Activated CD8-positive, alpha-beta T cell treated with anti-CD3 and anti-CD28 coated beads, Interleukin-2, amount 10 ng/mL, durations not matched to agents 7 days and 5 days (primary cell): ENCODE results near the gene CDH13. TPM values are rescaled to one million over a fixed set of nuclear protein-coding genes. Genes with fewer than 3 reads are reported as not detected.

ENCODE experiments used
- ATAC-seq: fragments of 150-1000 bp; cut with Tn5 transposase; one replicate; pipeline ENCODE4 v1.10.0; 2021; ENCODE audit warnings: moderate library complexity
- CTCF ChIA-PET: fragments of 350-600 bp; sonication (Branson Sonifier 250); formaldehyde crosslinking; loops from one replicate; lab custom pipeline; 2021; ENCODE audit warnings: antibody characterized with exemption; lab: Charles Lee
- POLR2A ChIA-PET: fragments of 350-600 bp; sonication (Branson Sonifier 250); formaldehyde crosslinking; loops from one replicate; lab custom pipeline; 2021; ENCODE audit warnings: antibody characterized with exemption; lab: Charles Lee
- DNase-seq: peaks from one replicate; pipeline ENCODE4 v3.0.0-alpha.2; 2020
- H3K27ac Mint-ChIP-seq: one replicate; pipeline ENCODE4 v1.8.0; 2021; ENCODE audit warnings: mild to moderate bottlenecking, mixed read lengths
- H3K27me3 Mint-ChIP-seq: one replicate; pipeline ENCODE4 v1.8.0; 2021; ENCODE audit warnings: low read depth, mixed read lengths
- H3K36me3 Mint-ChIP-seq: one replicate; pipeline ENCODE4 v1.8.0; 2021; ENCODE audit warnings: low read depth, mixed read lengths
- H3K4me1 Mint-ChIP-seq: one replicate; pipeline ENCODE4 v1.8.0; 2021; ENCODE audit warnings: low read depth, mixed read lengths
- H3K4me3 Mint-ChIP-seq: one replicate; pipeline ENCODE4 v1.8.0; 2021; ENCODE audit warnings: mild to moderate bottlenecking, mixed read lengths
- H3K9me3 Mint-ChIP-seq: one replicate; pipeline ENCODE4 v1.8.0; 2022; ENCODE audit warnings: mixed read lengths; ENCODE audit not compliant: insufficient read depth
- total RNA-seq, 2 experiments: library from RNA; stranded (reverse); gene quantifications; one replicate each; pipeline ENCODE4 v1.2.3, GENCODE V29; 2021

Gene CDH13
- total RNA-seq, 2 experiments from 2014 or later, result not detected

DNA sequence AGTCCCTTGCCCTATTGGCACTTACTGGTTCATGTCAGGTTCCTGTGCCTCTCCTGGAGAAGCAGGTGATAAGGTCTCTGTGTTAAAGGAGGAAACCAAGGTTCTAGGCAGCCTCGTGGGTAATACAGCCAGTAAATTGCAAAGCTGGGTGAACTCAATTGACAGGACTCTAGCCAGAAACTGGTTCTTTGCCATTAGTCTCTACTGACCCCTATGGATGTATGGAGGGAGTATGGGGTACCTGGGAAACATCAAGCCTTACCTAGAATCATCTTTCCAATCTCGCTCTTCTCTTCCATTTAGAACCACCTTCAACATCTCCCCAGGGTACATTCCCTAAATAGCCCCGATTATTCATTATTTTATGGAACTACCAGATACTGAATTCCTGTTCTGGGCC is 169.3 kb downstream of the CDH13 start:
- no peak overlapping the region for H3K27ac Mint-ChIP-seq
- H3K9me3 Mint-ChIP-seq, result no peaks in the 10 kb centered on the region
- ATAC-seq, result no peak
- no peaks in the 10 kb centered on the region for H3K4me1 Mint-ChIP-seq
- ChIA-PET POLR2A (no interaction called here), CTCF (no interaction called here)
- DNase-seq, result no peak
- peaks cover 4% of the 10 kb centered on the region for H3K27me3 Mint-ChIP-seq
- H3K36me3 Mint-ChIP-seq, result no peaks in the 10 kb centered on the region
- no peak overlapping the region for H3K4me3 Mint-ChIP-seq

DNA sequence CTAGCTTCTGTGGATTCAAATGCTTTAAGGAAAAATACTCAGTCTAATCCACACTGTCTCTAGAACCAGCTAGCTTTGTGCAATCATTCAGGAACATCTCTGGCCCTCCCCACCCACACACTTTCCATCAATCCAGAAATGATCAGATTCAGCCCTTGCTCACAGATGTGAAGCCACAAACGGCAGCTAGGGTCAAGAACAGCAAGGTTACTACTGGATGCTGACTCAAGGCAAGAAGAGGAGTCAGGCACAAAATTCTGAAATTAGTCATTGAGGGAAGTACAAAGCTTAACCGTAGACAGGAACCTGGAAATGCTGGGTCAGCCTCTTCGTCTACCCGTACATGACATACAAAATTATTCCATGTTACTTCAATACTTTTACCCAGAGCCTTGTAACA is 174.6 kb downstream of the CDH13 start:
- H3K36me3 Mint-ChIP-seq, result no peaks in the 10 kb centered on the region
- ChIA-PET POLR2A (no interaction called here), CTCF (no interaction called here)
- DNase-seq (no peak), ATAC-seq (no peak)
- no peak overlapping the region for H3K27ac Mint-ChIP-seq
- H3K4me1 Mint-ChIP-seq, result no peaks in the 10 kb centered on the region
- no peak overlapping the region for H3K4me3 Mint-ChIP-seq
- H3K9me3 Mint-ChIP-seq, result no peaks in the 10 kb centered on the region
- peaks cover 16% of the 10 kb centered on the region for H3K27me3 Mint-ChIP-seq

DNA sequence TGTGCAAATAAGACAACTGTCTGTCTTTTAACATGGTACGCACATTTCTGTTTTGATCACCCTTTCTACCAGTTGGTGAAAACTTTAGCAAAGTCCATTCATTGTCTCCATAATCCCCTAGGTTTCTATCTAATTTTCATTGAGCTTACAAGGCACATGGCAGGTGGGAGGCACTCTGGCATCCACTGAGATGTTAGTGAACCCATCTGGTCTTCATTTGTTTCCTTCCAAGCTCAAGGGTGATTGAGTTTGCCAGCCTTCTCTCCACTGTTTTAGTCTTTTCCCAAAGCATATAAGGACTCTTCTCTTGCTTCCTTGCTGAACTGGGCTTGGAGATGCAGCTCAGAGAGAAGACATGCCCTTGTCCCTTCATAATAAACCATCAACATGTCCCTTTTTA is 179.1 kb downstream of the CDH13 start:
- DNase-seq (no peak), ATAC-seq (no peak)
- H3K4me1 Mint-ChIP-seq, result no peaks in the 10 kb centered on the region
- H3K36me3 Mint-ChIP-seq, result no peaks in the 10 kb centered on the region
- ChIA-PET POLR2A (no interaction called here), CTCF (no interaction called here)
- no peak overlapping the region for H3K4me3 Mint-ChIP-seq
- peaks cover 25% of the 10 kb centered on the region for H3K27me3 Mint-ChIP-seq
- no peak overlapping the region for H3K27ac Mint-ChIP-seq
- no peaks in the 10 kb centered on the region for H3K9me3 Mint-ChIP-seq

DNA sequence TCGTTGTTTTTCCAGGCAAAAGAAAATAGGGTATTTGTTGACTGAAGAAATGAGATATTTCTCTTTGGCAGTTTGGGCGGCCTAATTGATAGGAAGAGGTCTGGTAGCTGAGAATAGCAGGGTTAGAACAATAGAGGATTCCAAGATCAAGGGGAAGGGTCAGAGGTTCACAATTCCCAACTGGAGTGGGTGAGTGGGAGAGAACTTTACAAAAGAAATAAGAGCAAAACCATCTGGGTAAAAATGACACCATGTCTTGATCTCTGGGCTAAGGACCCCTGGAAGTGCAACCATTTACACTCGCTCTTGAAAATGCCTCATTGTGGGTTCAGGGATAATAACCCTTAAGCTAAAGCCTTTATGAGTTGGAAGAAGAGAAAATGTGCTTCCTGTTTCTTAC is 180.5 kb downstream of the CDH13 start:
- no peak overlapping the region for H3K27ac Mint-ChIP-seq
- POLR2A ChIA-PET, result interaction anchor here (1.6 kb wide), 1 partner anchor 28 kb away, joined by 3 read pairs; no protein-coding TSS in a partner anchor
- H3K27me3 Mint-ChIP-seq, result peaks cover 25% of the 10 kb centered on the region
- ATAC-seq (no peak), DNase-seq (no peak)
- H3K36me3 Mint-ChIP-seq, result no peaks in the 10 kb centered on the region
- no peaks in the 10 kb centered on the region for H3K9me3 Mint-ChIP-seq
- CTCF ChIA-PET, result no interaction called here
- H3K4me1 Mint-ChIP-seq, result no peaks in the 10 kb centered on the region
- H3K4me3 Mint-ChIP-seq, result no peak overlapping the region

DNA sequence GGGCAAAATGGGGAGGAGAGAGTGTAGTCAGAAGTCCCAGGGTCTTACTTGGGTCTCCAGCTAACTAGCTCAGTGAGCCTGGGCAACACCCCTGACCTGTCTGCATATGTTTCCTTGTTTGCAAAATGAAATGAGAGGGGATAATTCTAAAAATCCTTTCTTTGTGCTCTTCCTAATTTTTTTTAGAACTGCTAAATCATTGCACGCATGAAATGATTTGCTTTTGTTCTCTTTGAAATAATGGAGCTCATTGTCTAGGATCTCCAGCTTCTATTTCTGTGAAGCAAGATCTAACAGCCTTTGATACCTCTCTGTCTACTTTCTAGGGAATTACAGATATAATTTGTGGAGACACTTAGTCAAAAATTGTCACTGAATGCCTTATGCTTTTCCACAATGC is 181.3 kb downstream of the CDH13 start:
- no peak for ATAC-seq
- Mint-ChIP-seq H3K36me3 (no peaks in the 10 kb centered on the region), H3K27me3 (peaks cover 27% of the 10 kb centered on the region), H3K9me3 (no peaks in the 10 kb centered on the region), H3K4me3 (no peak overlapping the region), H3K27ac (no peak overlapping the region), H3K4me1 (no peaks in the 10 kb centered on the region)
- ChIA-PET POLR2A (interaction anchor here (0.6 to 1.6 kb wide), 2 partner anchors 27 to 921 kb away, joined by 3 read pairs; no protein-coding TSS in a partner anchor), CTCF (no interaction called here)
- no peak for DNase-seq

DNA sequence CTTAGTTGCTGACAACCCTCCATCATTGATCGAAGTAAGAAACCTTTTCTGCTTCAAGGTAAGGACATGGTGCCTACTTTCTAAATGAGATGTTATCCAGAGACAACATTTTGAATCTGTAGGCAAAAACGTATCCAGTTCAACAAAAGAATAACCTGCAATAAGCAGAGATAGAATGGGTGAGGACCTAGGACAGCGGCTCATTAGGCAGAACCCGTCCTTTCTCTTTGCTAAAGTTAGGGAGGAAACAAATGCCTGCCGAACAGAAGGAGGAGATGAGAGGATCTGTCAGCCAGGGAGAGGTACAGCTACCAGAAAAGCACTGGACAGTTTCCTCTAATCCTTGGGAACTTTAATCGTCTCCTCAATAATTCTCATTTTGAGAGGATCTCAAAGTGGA is 183.3 kb downstream of the CDH13 start:
- Mint-ChIP-seq H3K4me1 (no peaks in the 10 kb centered on the region), H3K27ac (no peak overlapping the region), H3K27me3 (peaks cover 21% of the 10 kb centered on the region), H3K9me3 (no peaks in the 10 kb centered on the region), H3K36me3 (no peaks in the 10 kb centered on the region), H3K4me3 (no peak overlapping the region)
- CTCF ChIA-PET, result no interaction called here
- POLR2A ChIA-PET, result no interaction called here
- ATAC-seq, result no peak
- DNase-seq, result no peak

DNA sequence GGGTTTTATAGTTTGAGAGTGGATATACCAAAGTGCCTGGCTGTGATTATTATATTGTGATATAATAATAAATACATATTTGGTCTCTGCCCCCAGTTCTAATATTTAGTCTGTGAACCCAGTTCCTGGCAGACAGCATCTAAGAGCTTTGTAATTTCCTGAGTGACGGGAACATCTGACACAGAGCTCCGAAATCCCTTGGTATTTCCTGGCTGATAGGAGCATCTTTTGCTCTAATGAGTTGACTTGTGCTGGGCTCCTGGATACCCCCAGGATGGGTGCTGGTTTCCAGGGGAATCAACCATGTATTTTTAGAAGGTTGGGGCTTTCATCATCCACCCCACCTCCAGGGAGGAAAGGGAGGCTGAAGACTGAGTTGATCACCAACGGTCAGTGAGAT is 187.3 kb downstream of the CDH13 start:
- H3K4me3 Mint-ChIP-seq, result no peak overlapping the region
- ChIA-PET CTCF (no interaction called here), POLR2A (no interaction called here)
- H3K36me3 Mint-ChIP-seq, result no peaks in the 10 kb centered on the region
- DNase-seq (no peak), ATAC-seq (no peak)
- H3K4me1 Mint-ChIP-seq, result no peaks in the 10 kb centered on the region
- peaks cover 9% of the 10 kb centered on the region for H3K27me3 Mint-ChIP-seq
- H3K9me3 Mint-ChIP-seq, result no peaks in the 10 kb centered on the region
- H3K27ac Mint-ChIP-seq, result no peak overlapping the region

DNA sequence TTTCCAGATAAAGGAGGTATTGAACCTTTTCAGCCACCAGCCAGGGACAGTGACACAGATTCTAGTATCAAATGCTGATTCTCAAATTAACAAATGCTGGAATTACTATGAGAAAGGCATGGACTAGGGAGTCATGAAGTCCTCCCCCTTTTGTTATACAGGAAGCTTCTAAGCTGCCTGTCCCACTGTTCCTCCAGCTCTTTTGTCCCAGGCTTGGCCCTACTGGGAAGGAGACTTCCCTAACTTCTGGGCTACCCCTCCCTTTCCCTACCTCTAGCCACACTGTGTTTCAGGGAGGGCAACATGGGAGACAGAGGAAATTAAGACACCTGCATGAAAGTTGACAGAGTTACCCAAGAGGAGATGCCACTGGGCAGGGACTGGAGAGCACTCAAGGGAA is 192.5 kb downstream of the CDH13 start:
- DNase-seq (no peak), ATAC-seq (no peak)
- Mint-ChIP-seq H3K36me3 (no peaks in the 10 kb centered on the region), H3K9me3 (no peaks in the 10 kb centered on the region), H3K4me1 (no peaks in the 10 kb centered on the region), H3K27ac (no peak overlapping the region), H3K4me3 (no peak overlapping the region), H3K27me3 (peaks cover 3% of the 10 kb centered on the region)
- ChIA-PET POLR2A (no interaction called here), CTCF (no interaction called here)

DNA sequence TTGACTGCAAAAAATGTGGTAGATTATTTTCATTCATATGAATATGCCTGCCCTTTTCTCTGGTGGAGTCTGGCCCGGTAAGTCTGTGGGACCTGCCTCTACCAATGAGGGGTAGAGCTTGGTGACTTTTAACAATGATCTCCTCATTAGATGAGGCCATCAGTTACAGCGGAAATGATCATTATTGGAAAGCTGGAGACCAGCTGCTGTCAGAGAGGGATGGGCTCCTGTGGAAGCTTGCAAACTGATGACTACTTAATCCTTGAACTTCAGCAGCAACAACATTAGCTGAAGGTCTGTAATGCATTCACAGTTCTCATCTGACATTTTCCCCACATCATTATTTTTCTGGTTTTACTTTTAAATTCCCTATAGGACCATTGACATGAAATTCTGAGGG is 194.1 kb downstream of the CDH13 start:
- Mint-ChIP-seq H3K36me3 (no peaks in the 10 kb centered on the region), H3K27me3 (peaks cover 5% of the 10 kb centered on the region), H3K9me3 (no peaks in the 10 kb centered on the region), H3K27ac (no peak overlapping the region), H3K4me3 (no peak overlapping the region), H3K4me1 (no peaks in the 10 kb centered on the region)
- ATAC-seq (no peak), DNase-seq (no peak)
- ChIA-PET POLR2A (no interaction called here), CTCF (no interaction called here)

DNA sequence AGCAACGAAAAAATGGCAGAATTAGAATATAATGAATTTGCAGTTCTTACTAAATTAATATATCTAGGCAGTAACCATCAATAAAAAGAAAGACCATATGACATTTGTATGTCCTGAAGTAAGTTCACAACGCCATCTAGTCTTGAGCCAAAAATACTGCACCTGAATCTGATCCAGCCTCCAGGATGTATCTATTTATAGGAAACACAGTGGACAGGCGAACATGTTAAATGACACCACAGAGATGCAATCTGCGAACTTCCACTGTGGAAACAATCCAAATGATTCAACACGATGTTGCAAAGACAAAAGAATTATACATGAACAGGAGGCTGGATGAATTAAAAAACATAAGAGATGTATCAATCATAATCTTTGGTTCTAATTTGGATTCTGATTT is 197.6 kb downstream of the CDH13 start:
- no peak overlapping the region for H3K4me3 Mint-ChIP-seq
- H3K27me3 Mint-ChIP-seq, result peaks cover 7% of the 10 kb centered on the region
- no peak for ATAC-seq
- H3K27ac Mint-ChIP-seq, result no peak overlapping the region
- POLR2A ChIA-PET, result no interaction called here
- no peaks in the 10 kb centered on the region for H3K4me1 Mint-ChIP-seq
- no peaks in the 10 kb centered on the region for H3K36me3 Mint-ChIP-seq
- CTCF ChIA-PET, result no interaction called here
- no peak for DNase-seq
- H3K9me3 Mint-ChIP-seq, result no peaks in the 10 kb centered on the region

DNA sequence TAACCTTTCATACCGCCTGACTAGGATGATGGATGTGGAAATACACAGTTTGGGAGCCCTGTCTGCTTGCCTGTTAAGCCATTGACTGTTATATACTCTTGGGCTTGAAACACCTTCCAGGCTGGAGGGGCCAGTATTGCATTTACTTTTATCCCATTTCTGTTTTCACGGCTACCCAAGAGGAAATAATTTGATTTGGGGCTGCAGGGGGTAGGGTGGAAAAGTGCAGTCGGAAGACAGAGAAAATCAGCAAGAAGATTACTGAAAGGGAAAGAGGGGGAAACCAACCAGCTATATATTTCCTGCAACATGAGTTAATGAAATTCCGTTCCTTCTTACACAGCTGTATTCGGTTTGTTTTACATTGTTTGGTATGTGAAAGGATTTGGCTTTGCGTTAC is 202.5 kb downstream of the CDH13 start:
- Mint-ChIP-seq H3K9me3 (no peaks in the 10 kb centered on the region), H3K27me3 (peaks cover 12% of the 10 kb centered on the region), H3K27ac (no peak overlapping the region), H3K4me3 (no peak overlapping the region), H3K4me1 (no peaks in the 10 kb centered on the region), H3K36me3 (no peaks in the 10 kb centered on the region)
- POLR2A ChIA-PET, result no interaction called here
- CTCF ChIA-PET, result no interaction called here
- DNase-seq (no peak), ATAC-seq (no peak)

DNA sequence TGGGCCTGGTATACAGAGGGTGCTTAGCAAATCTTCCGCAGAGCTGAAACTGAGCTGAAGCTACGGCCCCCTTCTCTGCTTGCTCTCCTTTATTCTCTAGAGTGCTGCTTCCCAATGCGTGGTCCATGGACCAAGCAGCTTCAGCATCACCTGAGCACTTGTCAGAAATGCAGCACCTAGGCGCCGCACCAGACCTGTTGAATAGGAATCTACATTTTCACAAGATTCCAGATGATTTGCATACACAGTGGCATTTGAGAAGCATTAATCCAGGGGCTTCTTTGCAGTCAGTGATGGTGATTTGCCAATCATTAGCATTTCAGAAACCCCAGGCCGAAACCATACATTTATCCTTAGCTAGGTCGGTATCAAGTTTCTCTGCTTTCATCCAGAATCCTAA is 204.2 kb downstream of the CDH13 start:
- no peak for ATAC-seq
- H3K4me3 Mint-ChIP-seq, result no peak overlapping the region
- no peaks in the 10 kb centered on the region for H3K36me3 Mint-ChIP-seq
- DNase-seq, result no peak
- no peaks in the 10 kb centered on the region for H3K9me3 Mint-ChIP-seq
- no peaks in the 10 kb centered on the region for H3K4me1 Mint-ChIP-seq
- ChIA-PET POLR2A (no interaction called here), CTCF (no interaction called here)
- peaks cover 9% of the 10 kb centered on the region for H3K27me3 Mint-ChIP-seq
- H3K27ac Mint-ChIP-seq, result no peak overlapping the region

DNA sequence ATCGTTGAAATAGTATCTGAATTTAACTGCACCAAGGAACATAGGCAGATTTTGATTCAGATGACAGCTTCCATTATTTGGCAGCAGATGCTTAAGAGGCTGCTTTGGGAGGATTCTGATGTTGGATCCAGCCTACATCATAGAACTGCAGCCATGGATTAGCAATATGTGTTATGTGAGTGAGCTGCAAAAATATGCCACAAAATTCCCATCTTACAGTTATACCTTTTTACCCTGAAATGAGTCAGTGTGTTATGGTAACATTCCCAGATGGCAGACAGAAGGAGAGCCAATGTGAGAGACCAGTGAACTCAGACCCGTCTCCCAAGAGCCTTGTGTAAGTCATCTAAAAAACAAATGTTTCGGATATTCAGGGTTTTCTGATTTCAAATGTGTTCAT is 206.1 kb downstream of the CDH13 start:
- ChIA-PET CTCF (no interaction called here), POLR2A (no interaction called here)
- H3K27me3 Mint-ChIP-seq, result peaks cover 9% of the 10 kb centered on the region
- H3K4me1 Mint-ChIP-seq, result no peaks in the 10 kb centered on the region
- no peaks in the 10 kb centered on the region for H3K9me3 Mint-ChIP-seq
- H3K27ac Mint-ChIP-seq, result no peak overlapping the region
- DNase-seq (no peak), ATAC-seq (no peak)
- no peak overlapping the region for H3K4me3 Mint-ChIP-seq
- no peaks in the 10 kb centered on the region for H3K36me3 Mint-ChIP-seq
